WTC11 (cell line): ENCODE data around the gene SAMD5.

Experiments used
- ATF1 ChIP-seq: sonication (generic); formaldehyde crosslinking; IDR thresholded peaks from 2 replicates; pipeline ENCODE4 v1.8.1; 2023; ENCODE audit warnings: mild to moderate bottlenecking, moderate library complexity, missing genetic modification reagents
- CREB1 ChIP-seq: sonication (generic); formaldehyde crosslinking; IDR thresholded peaks from 2 replicates; pipeline ENCODE4 v1.8.0; 2023; ENCODE audit warnings: mild to moderate bottlenecking, missing genetic modification reagents
- CREM ChIP-seq: sonication (generic); formaldehyde crosslinking; IDR thresholded peaks from 2 replicates; pipeline ENCODE4 v1.8.1; 2022; ENCODE audit warnings: mild to moderate bottlenecking, missing genetic modification reagents, moderate library complexity
- CTCF ChIP-seq: fragments of 200-600 bp; IDR thresholded peaks from 2 replicates; pipeline ENCODE4 v1.8.0; 2022; ENCODE audit warnings: antibody characterized with exemption
- ELF4 ChIP-seq: sonication (generic); formaldehyde crosslinking; IDR thresholded peaks from 2 replicates; pipeline ENCODE4 v1.8.1; 2022; ENCODE audit warnings: low read depth, mild to moderate bottlenecking, moderate library complexity, missing genetic modification reagents
- IRF2 ChIP-seq: sonication (generic); formaldehyde crosslinking; IDR thresholded peaks from 2 replicates; pipeline ENCODE4 v1.8.0; 2022; ENCODE audit warnings: low read depth, missing genetic modification reagents, borderline replicate concordance
- MYBL2 ChIP-seq: sonication (generic); formaldehyde crosslinking; IDR thresholded peaks from 2 replicates; pipeline ENCODE4 v1.8.1; 2023; ENCODE audit warnings: mild to moderate bottlenecking, moderate library complexity, missing genetic modification reagents
- NFYB ChIP-seq: sonication (generic); formaldehyde crosslinking; conservative IDR thresholded peaks from 2 replicates; pipeline ENCODE4 v1.8.0; 2022; ENCODE audit warnings: low read depth, missing genetic modification reagents
- TEAD4 ChIP-seq: sonication (generic); formaldehyde crosslinking; IDR thresholded peaks from 2 replicates; pipeline ENCODE4 v1.8.0; 2022; ENCODE audit warnings: mild to moderate bottlenecking, missing genetic modification reagents
- USF2 ChIP-seq: sonication (generic); formaldehyde crosslinking; IDR thresholded peaks from 2 replicates; pipeline ENCODE4 v1.8.1; 2023; ENCODE audit warnings: mild to moderate bottlenecking, missing genetic modification reagents, moderate library complexity
- ZNF512 ChIP-seq: sonication (generic); formaldehyde crosslinking; IDR thresholded peaks from 2 replicates; pipeline ENCODE4 v1.8.1; 2022; ENCODE audit warnings: missing genetic modification reagents, borderline replicate concordance

GRCh38 chr6:147561726-147562125 is 53.2 kb downstream of the SAMD5 start:
- TF ChIP-seq TEAD4 (CRISPR knock-in tag) (no peak), MYBL2 (CRISPR knock-in tag) (no peak), CTCF (no peak), CREM (CRISPR knock-in tag) (no peak), NFYB (CRISPR knock-in tag) (no peak), ZNF512 (CRISPR knock-in tag) (no peak), IRF2 (CRISPR knock-in tag) (no peak), ELF4 (no peak), USF2 (CRISPR knock-in tag) (no peak), ATF1 (CRISPR knock-in tag) (no peak), CREB1 (no peak)
